GM12878 (cell line): ENCODE results near the gene HMGB1. TPM values are rescaled to one million over a fixed set of nuclear protein-coding genes. Genes with fewer than 3 reads are reported as not detected.

ENCODE experiments used
- ATAC-seq: fragments of 200-7000 bp; cut with Tn5 transposase; 3 replicates; pipeline ENCODE4 v1.9.1; 2020; ENCODE audit warnings: mild to moderate bottlenecking, moderate library complexity
- BruUV-seq: library from RNA; stranded (reverse); fragments of 400-500 nt; replicated peaks from 2 replicates; lab custom pipeline; 2021; lab: Mats Ljungman, UMichigan
- CTCF ChIA-PET: fragments of 300-600 bp; sonication (Branson Sonifier 250); formaldehyde crosslinking; extraction: SDS; loops from one replicate; lab custom pipeline; 2021; ENCODE audit warnings: inconsistent platforms; lab: Yijun Ruan, JAX
- POLR2A ChIA-PET: fragments of 350-600 bp; formaldehyde crosslinking; extraction: SDS; loops from one replicate; lab custom pipeline; 2021; ENCODE audit warnings: inconsistent platforms; lab: Charles Lee
- RAD21 ChIA-PET: fragments of 300-600 bp; sonication (Branson Sonifier 250); formaldehyde crosslinking; loops from one replicate; lab custom pipeline; 2023; ENCODE audit warnings: antibody characterized with exemption; ENCODE audit not compliant: unreplicated experiment; lab: Charles Lee
- SMC1A ChIA-PET: fragments of 300-600 bp; sonication (Branson Sonifier 250); formaldehyde crosslinking; loops from one replicate; lab custom pipeline; 2023; ENCODE audit not compliant: unreplicated experiment, uncharacterized antibody; lab: Charles Lee
- DNase-seq: peaks from one replicate; pipeline ENCODE4 v3.0.0-alpha.2; 2011; ENCODE audit warnings: low read depth, low spot score
- FAIRE-seq: peaks from 3 replicates; lab custom pipeline; 2011; peaks lifted over from hg19 to GRCh38; lab: Jason Lieb, UNC
- H2AFZ ChIP-seq: 2 replicates; pipeline ENCODE4 v1.6.0; 2011; ENCODE audit warnings: low read depth, low read length, control low read depth; ENCODE audit not compliant: control insufficient read depth
- H3K27ac ChIP-seq: 2 replicates; pipeline ENCODE4 v1.5.1; 2011; ENCODE audit warnings: control low read depth; ENCODE audit not compliant: control insufficient read depth, insufficient read depth
- H3K27me3 ChIP-seq, 2 experiments: replicated peaks in 1 of 2; 2 replicates each; pipeline versions ENCODE4 v1.6.0 to v1.6.1; 2011; ENCODE audit warnings: low read length in 1 of 2; ENCODE audit not compliant: control insufficient read depth in 2 of 2, insufficient read depth in 2 of 2
- H3K36me3 ChIP-seq, 2 experiments: 2 replicates each; pipeline ENCODE4 v1.5.1; 2011; ENCODE audit warnings: low read length in 1 of 2; ENCODE audit not compliant: control insufficient read depth in 2 of 2, insufficient read depth in 2 of 2
- H3K4me1 ChIP-seq: 2 replicates; pipeline ENCODE4 v1.6.1; 2011; ENCODE audit warnings: mild to moderate bottlenecking, low read length, moderate library complexity, mixed read lengths; ENCODE audit not compliant: control insufficient read depth, insufficient read depth
- H3K4me2 ChIP-seq: 2 replicates; pipeline ENCODE4 v1.6.0; 2011; ENCODE audit warnings: control low read depth; ENCODE audit not compliant: control insufficient read depth, insufficient read depth
- H3K4me3 ChIP-seq: fragments of 200-600 bp; sonication (generic); 2 replicates; pipeline ENCODE4 v1.5.1; 2016
- H3K79me2 ChIP-seq: 2 replicates; pipeline ENCODE4 v1.6.0; 2011; ENCODE audit warnings: low read length; ENCODE audit not compliant: control insufficient read depth, insufficient read depth
- H3K9ac ChIP-seq: 2 replicates; pipeline ENCODE4 v1.8.0; 2011; ENCODE audit warnings: low read length, control low read depth, mixed read lengths; ENCODE audit not compliant: control insufficient read depth, insufficient read depth
- H3K9me3 ChIP-seq: replicated peaks from 3 replicates; pipeline ENCODE4 v1.5.1; 2011; ENCODE audit warnings: mild to moderate bottlenecking, low read length; ENCODE audit not compliant: control insufficient read depth, insufficient read depth
- H4K20me1 ChIP-seq: 2 replicates; pipeline ENCODE4 v1.6.0; 2011; ENCODE audit not compliant: control insufficient read depth, insufficient read depth
- CEBPB ChIP-seq, 2 experiments: fragments of 150-350 bp in 1 of 2; IDR thresholded peaks; 2 replicates each; pipeline ENCODE4 v1.6.1; 2012 to 2014; ENCODE audit warnings: low read depth in 2 of 2, low read length in 2 of 2, borderline replicate concordance in 1 of 2, inconsistent platforms in 1 of 2
- E4F1 ChIP-seq: fragments of 450-650 bp; IDR thresholded peaks from 2 replicates; pipeline ENCODE4 v1.6.1; 2018; ENCODE audit warnings: borderline replicate concordance, mild to moderate bottlenecking; ENCODE audit not compliant: partially characterized antibody
- IKZF2 ChIP-seq, 2 experiments: fragments of 450-650 bp; IDR thresholded peaks; 2 replicates each; pipeline ENCODE4 v1.6.1; 2017; ENCODE audit warnings: mild to moderate bottlenecking in 2 of 2, moderate library complexity in 2 of 2
- NFYB ChIP-seq: IDR thresholded peaks from 2 replicates; pipeline ENCODE4 v1.6.1; 2011; ENCODE audit warnings: low read depth, mild to moderate bottlenecking, low read length, improper control_type of control experiment, moderate library complexity; ENCODE audit not compliant: insufficient read depth
- WGBS: methylation state at CpG from one replicate; pipeline ENCODE4 v1.1.6; 2016; ENCODE audit warnings: low lambda C conversion rate; ENCODE audit not compliant: insufficient replicate concordance, insufficient coverage; ENCODE audit errors: missing lambda C conversion rate; 5-methylcytosine and 5-hydroxymethylcytosine counted together
- in situ Hi-C: fragments of 300-500 bp; cut with MboI; formaldehyde crosslinking; loops from 9 replicates; pipeline ENCODE4 v1.14.3; 2018; ENCODE audit warnings: mixed read lengths
- intact Hi-C: fragments of 100-400 bp; cut with micrococcal nuclease; formaldehyde crosslinking; loops from one replicate; pipeline ENCODE4 v1.14.2; 2022; ENCODE audit not compliant: unreplicated experiment
- polyA plus RNA-seq, 11 experiments: library from polyadenylated mRNA; depleted of rRNA in 4 of 11; unstranded in 6 of 11; stranded (reverse) in 5 of 11; fragments of >200 nt; fragmentation: Nextera tagmentation in 4 of 11; fragmentation: Illumina TruSeq in 1 of 11; extraction: Ambion mirVana in 4 of 11; extraction: Trizol in 1 of 11; gene quantifications; 1 replicate in 1 of 11; 2 replicates in 10 of 11; pipeline versions ENCODE4 v1.2.1 to v1.2.3, GENCODE V29; 2011 to 2016; ENCODE audit warnings: inconsistent platforms in 2 of 11, missing spikeins in 2 of 11, low read depth in 1 of 11
- total RNA-seq, 4 experiments: library from RNA; depleted of rRNA in 3 of 4; stranded (reverse); fragments of >200 nt in 3 of 4; fragmentation: Illumina TruSeq in 1 of 4; extraction: Trizol in 1 of 4; gene quantifications; 2 replicates each; pipeline versions ENCODE4 v1.2.1 to v1.2.3, GENCODE V29; 2013 to 2021

Gene HMGB1
- total and polyA plus RNA-seq, 10 of the 15 experiments (the other 5 are each of a cell fraction or from before 2014, with no cell fraction given), result 365 to 2,529 (median 1,396) TPM

- in situ Hi-C loops, result no loop called here
- no peak for FAIRE-seq
These were observed 28.1 kb upstream of the HMGB1 start for GRCh38 chr13:30493658-30494381.

More at GRCh38 chr13:30493658-30494381, 28.1 kb upstream of the HMGB1 start:
- Histone ChIP-seq H3K4me1 (no peaks in the 10 kb centered on the region), H3K27me3 (no peaks in the 10 kb centered on the region), H3K4me3 (no peak overlapping the region), H3K36me3 (no peaks in the 10 kb centered on the region), H3K9ac (no peak overlapping the region), H4K20me1 (no peaks in the 10 kb centered on the region), H3K9me3 (no peaks in the 10 kb centered on the region), H2AFZ (no peak overlapping the region), H3K27ac (no peak overlapping the region), H3K79me2 (no peaks in the 10 kb centered on the region), H3K4me2 (no peak overlapping the region)
- intact Hi-C loops, result no loop called here
- no TSS peak for BruUV-seq
- no peak for ATAC-seq
- no peak for DNase-seq
- WGBS, result 67% methylated on average over 4 of the region's 4 CpGs
- no peak for TF ChIP-seq CEBPB (IDR thresholded peaks at IDR 0.05; ENCODE audit: borderline replicate concordance in 1 of 2, low read depth in 2 of 2, low read length in 2 of 2)
- TF ChIP-seq E4F1, result no peak
- TF ChIP-seq NFYB, result no peak
- TF ChIP-seq IKZF2 (IDR thresholded peaks at IDR 0.05), result no peak
- ChIA-PET SMC1A (interaction anchor here (1.3 kb wide), 1 partner anchor 11 kb away, joined by 3 read pairs; no protein-coding TSS in a partner anchor), CTCF (interaction anchor here (0.6 to 0.7 kb wide), 2 partner anchors 10 to 91 kb away, joined by 3 to 4 read pairs; no protein-coding TSS in a partner anchor), POLR2A (no interaction called here), RAD21 (no interaction called here)
